OCI-LY1 (cell line): ENCODE results near the gene GIGYF2.

ENCODE experiments used
- CTCF ChIP-seq: fragments of 200-600 bp; sonication (generic), shearing (Covaris generic); IDR thresholded peaks from 2 replicates; pipeline ENCODE4 v1.5.1; 2017; ENCODE audit warnings: mild to moderate bottlenecking, antibody characterized with exemption, low read length, moderate library complexity, mixed read lengths
- EZH2 ChIP-seq: fragments of 200-600 bp; sonication (generic), shearing (Covaris generic); IDR thresholded peaks from 2 replicates; pipeline ENCODE4 v1.8.0; 2017; ENCODE audit warnings: borderline replicate concordance, mixed run types, mild to moderate bottlenecking, antibody characterized with exemption, low read length, moderate library complexity, mixed read lengths

DNA sequence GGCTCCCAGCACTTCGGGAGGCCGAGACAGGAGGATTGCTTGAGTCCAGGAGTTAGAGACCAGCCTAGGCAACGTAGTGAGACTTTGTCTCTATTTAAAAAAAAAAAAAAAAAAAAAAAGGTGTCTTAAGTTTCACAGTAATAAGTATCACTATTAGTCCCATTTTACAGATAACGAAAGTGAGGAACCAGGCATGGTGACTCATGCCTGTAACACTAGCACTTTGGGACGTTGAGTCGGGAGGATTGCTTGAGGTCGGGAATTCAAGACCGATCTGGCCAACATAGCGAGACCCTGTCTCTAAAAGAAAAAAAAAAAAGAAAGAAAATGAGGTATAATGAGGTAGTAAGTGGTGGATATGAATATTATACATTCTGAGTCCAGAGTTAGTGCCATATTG, 76.7 kb downstream of the GIGYF2 start:
- TF ChIP-seq EZH2 (no peak), CTCF (no peak)
